Neural cell (in vitro differentiated cells): ENCODE measurements around the gene ZNF200. TPM values are rescaled to one million over a fixed set of nuclear protein-coding genes. Genes with fewer than 3 reads are reported as not detected.

Experiments used
- H2AFZ ChIP-seq: fragments of 200-600, 300-800 bp; sonication (generic), shearing (Covaris generic); 2 replicates; pipeline ENCODE4 v1.6.0; 2014; ENCODE audit warnings: low read depth, mild to moderate bottlenecking, antibody characterized with exemption, low read length, moderate library complexity
- H3F3A ChIP-seq: fragments of 200-600 bp; shearing (Covaris generic); 2 replicates; pipeline ENCODE4 v1.6.1; 2016; ENCODE audit warnings: mild to moderate bottlenecking, moderate library complexity, mixed read lengths, antibody characterized with exemption, low read length; ENCODE audit not compliant: insufficient read depth, poor library complexity, severe bottlenecking
- H3K27ac ChIP-seq: fragments of 200-600, 300-800 bp; sonication (generic), shearing (Covaris generic); 2 replicates; pipeline ENCODE4 v1.5.1; 2014; ENCODE audit warnings: mild to moderate bottlenecking, low read length, moderate library complexity
- H3K27me3 ChIP-seq: fragments of 300-800, 200-600 bp; sonication (generic), shearing (Covaris generic); 2 replicates; pipeline ENCODE4 v1.6.0; 2014; ENCODE audit warnings: mild to moderate bottlenecking, low read depth, low read length, moderate library complexity; ENCODE audit not compliant: insufficient read depth
- H3K36me3 ChIP-seq: fragments of 300-800, 200-600 bp; sonication (generic), shearing (Covaris generic); 2 replicates; pipeline ENCODE4 v1.5.1; 2014; ENCODE audit warnings: mild to moderate bottlenecking, antibody characterized with exemption, low read length, moderate library complexity; ENCODE audit not compliant: insufficient read depth
- H3K4me2 ChIP-seq: fragments of 300-800, 200-600 bp; sonication (generic), shearing (Covaris generic); 2 replicates; pipeline ENCODE4 v1.6.0; 2014; ENCODE audit warnings: mild to moderate bottlenecking, low read length
- H3K4me3 ChIP-seq: fragments of 300-800, 200-600 bp; sonication (generic), shearing (Covaris generic); 2 replicates; pipeline ENCODE4 v1.5.1; 2014; ENCODE audit warnings: mild to moderate bottlenecking, low read length, moderate library complexity
- H3K79me2 ChIP-seq: fragments of 200-600 bp; shearing (Covaris generic); replicated peaks from 2 replicates; pipeline ENCODE4 v1.6.0; 2014; ENCODE audit warnings: mild to moderate bottlenecking, low read length, moderate library complexity; ENCODE audit not compliant: insufficient read depth
- H3K9ac ChIP-seq: fragments of 300-800, 200-600 bp; sonication (generic), shearing (Covaris generic); 2 replicates; pipeline ENCODE4 v1.6.1; 2016; ENCODE audit warnings: mild to moderate bottlenecking, low read length, mixed read lengths
- H3K9me2 ChIP-seq: fragments of 200-600 bp; shearing (Covaris generic); 2 replicates; pipeline ENCODE4 v1.6.1; 2016; ENCODE audit warnings: mild to moderate bottlenecking, low read length, mixed read lengths; ENCODE audit not compliant: insufficient read depth
- H3K9me3 ChIP-seq: fragments of 200-600, 300-800 bp; sonication (generic), shearing (Covaris generic); 2 replicates; pipeline ENCODE4 v1.6.1; 2016; ENCODE audit warnings: mild to moderate bottlenecking, mixed run types, low read length, moderate library complexity, mixed read lengths
- H4K20me1 ChIP-seq: fragments of 200-600 bp; shearing (Covaris generic); 2 replicates; pipeline ENCODE4 v1.6.1; 2016; ENCODE audit warnings: mild to moderate bottlenecking, mixed run types; ENCODE audit not compliant: insufficient read depth
- EP300 ChIP-seq: fragments of 450-650 bp; conservative IDR thresholded peaks from 2 replicates; pipeline ENCODE4 v1.6.1; 2014; ENCODE audit warnings: antibody characterized with exemption, mild to moderate bottlenecking, moderate library complexity; ENCODE audit not compliant: poor library complexity, severe bottlenecking
- EZH2 ChIP-seq: fragments of 200-600, 300-800 bp; shearing (Covaris generic), sonication (generic); IDR thresholded peaks from 2 replicates; pipeline ENCODE4 v1.6.1; 2014; ENCODE audit warnings: antibody characterized with exemption, low read length, borderline replicate concordance, mild to moderate bottlenecking; ENCODE audit not compliant: insufficient read depth, poor library complexity, severe bottlenecking
- MXI1 ChIP-seq: fragments of 450-650 bp; conservative IDR thresholded peaks from 2 replicates; pipeline ENCODE4 v1.6.1; 2014; ENCODE audit warnings: antibody characterized with exemption, mild to moderate bottlenecking; ENCODE audit not compliant: poor library complexity, severe bottlenecking
- POLR2AphosphoS5 ChIP-seq: IDR thresholded peaks from 2 replicates; pipeline ENCODE4 v1.6.1; 2012
- RAD21 ChIP-seq: fragments of 450-650 bp; conservative IDR thresholded peaks from 2 replicates; pipeline ENCODE4 v1.6.1; 2014; ENCODE audit warnings: antibody characterized with exemption, mild to moderate bottlenecking, moderate library complexity
- SMC3 ChIP-seq: fragments of 450-650 bp; conservative IDR thresholded peaks from 2 replicates; pipeline ENCODE4 v1.6.1; 2014; ENCODE audit warnings: antibody characterized with exemption, mild to moderate bottlenecking, moderate library complexity; ENCODE audit not compliant: poor library complexity
- TAF1 ChIP-seq: IDR thresholded peaks from 2 replicates; pipeline ENCODE4 v1.6.1; 2012; ENCODE audit warnings: low read depth
- polyA plus RNA-seq: library from polyadenylated mRNA; depleted of rRNA; stranded (reverse); fragments of >200 nt; gene quantifications from 2 replicates; pipeline ENCODE4 v1.2.3, GENCODE V29; 2014
- TF ChIP-seq, protein P1 (sequence below): fragments of 450-650 bp; IDR thresholded peaks from 2 replicates; pipeline ENCODE4 v1.5.1; 2014; ENCODE audit warnings: antibody characterized with exemption, mild to moderate bottlenecking, moderate library complexity; ENCODE audit not compliant: poor library complexity, severe bottlenecking
- TF ChIP-seq, protein P2 (sequence below): IDR thresholded peaks from 2 replicates; pipeline ENCODE4 v1.6.1; 2012; ENCODE audit warnings: borderline replicate concordance

ZNF200 gene
- polyA plus RNA-seq, 1 donor from 2014 or later = 20.8 TPM

DNA sequence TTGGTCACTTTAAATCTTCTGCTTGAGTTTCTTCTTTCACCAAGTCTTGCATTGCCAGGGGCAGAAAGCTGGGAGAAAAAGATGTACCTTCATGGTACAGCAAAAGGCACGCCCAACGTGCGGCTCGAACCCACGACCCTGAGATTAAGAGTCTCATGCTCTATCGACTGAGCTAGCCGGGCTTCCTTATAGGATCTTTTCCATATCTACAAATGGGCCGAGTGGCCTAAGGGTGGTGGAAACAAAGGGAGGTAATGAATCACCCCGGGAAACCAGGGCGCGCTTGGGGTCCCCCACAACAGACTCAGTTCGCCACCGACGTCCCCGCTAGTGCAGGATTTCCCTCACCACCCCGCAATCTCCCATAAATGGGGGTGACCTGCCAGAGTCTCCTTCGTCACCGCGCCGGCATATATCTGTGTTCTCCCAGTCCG lies 54.5 kb downstream of the ZNF200 start:
- no peak overlapping the region for H3K4me3 ChIP-seq

DNA sequence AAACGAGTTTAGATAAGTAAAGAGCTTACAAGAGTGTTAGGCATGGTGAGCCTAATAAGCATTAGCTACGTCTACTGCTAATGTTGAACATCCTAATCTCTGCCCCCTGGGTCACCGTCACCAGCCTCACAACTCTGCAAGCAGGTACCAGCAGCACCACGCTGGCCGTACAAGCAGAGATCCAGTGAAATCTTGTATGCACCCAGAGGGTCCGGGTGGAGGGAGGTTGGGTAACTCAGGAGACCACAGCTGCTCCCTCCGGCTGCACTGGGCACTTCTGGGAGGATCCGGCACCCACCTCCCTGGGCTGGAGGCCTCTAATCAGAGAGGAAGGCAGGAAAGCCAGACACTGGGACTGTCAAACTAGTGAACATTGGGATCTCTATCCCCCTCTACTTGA lies 55.3 kb downstream of the ZNF200 start:
- Histone ChIP-seq H3K9me2 (no peaks in the 10 kb centered on the region), H3K79me2 (no peaks in the 10 kb centered on the region), H3K9ac (no peak overlapping the region), H2AFZ (no peak overlapping the region), H3K27ac (no peak overlapping the region), H3K27me3 (peaks cover 95% of the 10 kb centered on the region), H3K4me3 (no peak overlapping the region), H3K36me3 (no peaks in the 10 kb centered on the region), H3F3A (no peaks in the 10 kb centered on the region), H4K20me1 (no peaks in the 10 kb centered on the region), H3K9me3 (no peaks in the 10 kb centered on the region), H3K4me2 (no peak overlapping the region)
- TF ChIP-seq POLR2AphosphoS5 (no peak), MXI1 (no peak), RAD21 (no peak), SMC3 (no peak)

More for the DNA sequence above, 54.5 kb downstream of the ZNF200 start:
- Histone ChIP-seq H3K9ac (no peak overlapping the region), H3K9me2 (no peaks in the 10 kb centered on the region), H4K20me1 (no peaks in the 10 kb centered on the region), H3K4me2 (no peak overlapping the region), H3K9me3 (no peaks in the 10 kb centered on the region), H3K36me3 (no peaks in the 10 kb centered on the region), H3K27ac (no peak overlapping the region), H3F3A (no peaks in the 10 kb centered on the region), H2AFZ (no peak overlapping the region), H3K79me2 (no peaks in the 10 kb centered on the region), H3K27me3 (peaks cover 95% of the 10 kb centered on the region)
- TF ChIP-seq RAD21 (no peak), MXI1 (no peak), POLR2AphosphoS5 (no peak), SMC3 (no peak), EZH2 (no peak), TAF1 (no peak), EP300 (no peak)
- TF ChIP-seq, protein P1, sequence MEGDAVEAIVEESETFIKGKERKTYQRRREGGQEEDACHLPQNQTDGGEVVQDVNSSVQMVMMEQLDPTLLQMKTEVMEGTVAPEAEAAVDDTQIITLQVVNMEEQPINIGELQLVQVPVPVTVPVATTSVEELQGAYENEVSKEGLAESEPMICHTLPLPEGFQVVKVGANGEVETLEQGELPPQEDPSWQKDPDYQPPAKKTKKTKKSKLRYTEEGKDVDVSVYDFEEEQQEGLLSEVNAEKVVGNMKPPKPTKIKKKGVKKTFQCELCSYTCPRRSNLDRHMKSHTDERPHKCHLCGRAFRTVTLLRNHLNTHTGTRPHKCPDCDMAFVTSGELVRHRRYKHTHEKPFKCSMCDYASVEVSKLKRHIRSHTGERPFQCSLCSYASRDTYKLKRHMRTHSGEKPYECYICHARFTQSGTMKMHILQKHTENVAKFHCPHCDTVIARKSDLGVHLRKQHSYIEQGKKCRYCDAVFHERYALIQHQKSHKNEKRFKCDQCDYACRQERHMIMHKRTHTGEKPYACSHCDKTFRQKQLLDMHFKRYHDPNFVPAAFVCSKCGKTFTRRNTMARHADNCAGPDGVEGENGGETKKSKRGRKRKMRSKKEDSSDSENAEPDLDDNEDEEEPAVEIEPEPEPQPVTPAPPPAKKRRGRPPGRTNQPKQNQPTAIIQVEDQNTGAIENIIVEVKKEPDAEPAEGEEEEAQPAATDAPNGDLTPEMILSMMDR = no peak
- TF ChIP-seq, protein P2, sequence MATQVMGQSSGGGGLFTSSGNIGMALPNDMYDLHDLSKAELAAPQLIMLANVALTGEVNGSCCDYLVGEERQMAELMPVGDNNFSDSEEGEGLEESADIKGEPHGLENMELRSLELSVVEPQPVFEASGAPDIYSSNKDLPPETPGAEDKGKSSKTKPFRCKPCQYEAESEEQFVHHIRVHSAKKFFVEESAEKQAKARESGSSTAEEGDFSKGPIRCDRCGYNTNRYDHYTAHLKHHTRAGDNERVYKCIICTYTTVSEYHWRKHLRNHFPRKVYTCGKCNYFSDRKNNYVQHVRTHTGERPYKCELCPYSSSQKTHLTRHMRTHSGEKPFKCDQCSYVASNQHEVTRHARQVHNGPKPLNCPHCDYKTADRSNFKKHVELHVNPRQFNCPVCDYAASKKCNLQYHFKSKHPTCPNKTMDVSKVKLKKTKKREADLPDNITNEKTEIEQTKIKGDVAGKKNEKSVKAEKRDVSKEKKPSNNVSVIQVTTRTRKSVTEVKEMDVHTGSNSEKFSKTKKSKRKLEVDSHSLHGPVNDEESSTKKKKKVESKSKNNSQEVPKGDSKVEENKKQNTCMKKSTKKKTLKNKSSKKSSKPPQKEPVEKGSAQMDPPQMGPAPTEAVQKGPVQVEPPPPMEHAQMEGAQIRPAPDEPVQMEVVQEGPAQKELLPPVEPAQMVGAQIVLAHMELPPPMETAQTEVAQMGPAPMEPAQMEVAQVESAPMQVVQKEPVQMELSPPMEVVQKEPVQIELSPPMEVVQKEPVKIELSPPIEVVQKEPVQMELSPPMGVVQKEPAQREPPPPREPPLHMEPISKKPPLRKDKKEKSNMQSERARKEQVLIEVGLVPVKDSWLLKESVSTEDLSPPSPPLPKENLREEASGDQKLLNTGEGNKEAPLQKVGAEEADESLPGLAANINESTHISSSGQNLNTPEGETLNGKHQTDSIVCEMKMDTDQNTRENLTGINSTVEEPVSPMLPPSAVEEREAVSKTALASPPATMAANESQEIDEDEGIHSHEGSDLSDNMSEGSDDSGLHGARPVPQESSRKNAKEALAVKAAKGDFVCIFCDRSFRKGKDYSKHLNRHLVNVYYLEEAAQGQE = no peak
